Tibial nerve (tissue), 3 donors: Measurements from ENCODE around the gene OR2L3.

Experiments used
- CTCF ChIP-seq, 5 experiments: fragments of 200-600 bp in 3 of 5; fragments of 450-650 bp in 2 of 5; sonication (generic) in 3 of 5; IDR thresholded peaks; one replicate each; pipeline ENCODE4 v1.5.1; 2016 to 2019; ENCODE audit warnings: antibody characterized with exemption in 5 of 5, mild to moderate bottlenecking in 3 of 5, moderate library complexity in 2 of 5
- POLR2A ChIP-seq, 2 donors: fragments of 450-650 bp; IDR thresholded peaks; one replicate each; pipeline ENCODE4 v1.6.1; 2017; ENCODE audit warnings: antibody characterized with exemption in 2 of 2, mild to moderate bottlenecking in 2 of 2, moderate library complexity in 2 of 2

- TF ChIP-seq CTCF (IDR thresholded peaks at IDR 0.05): no peak
- TF ChIP-seq POLR2A (IDR thresholded peaks at IDR 0.05): no peak
Observed at GRCh38 chr1:248065604-248066003, 19.0 kb downstream of the OR2L3 start.
